GM10248 (cell line): ENCODE results near the gene DOC2B.

Experiments used
- CTCF ChIA-PET: fragments of 300-600 bp; sonication (Branson Sonifier 250); formaldehyde crosslinking; extraction: SDS; loops from one replicate; lab custom pipeline; 2021; ENCODE audit warnings: antibody characterized with exemption; lab: Yijun Ruan, JAX
- POLR2A ChIA-PET: fragments of 350-650 bp; sonication (Branson Sonifier 250); formaldehyde crosslinking; extraction: SDS; loops from one replicate; lab custom pipeline; 2020; ENCODE audit warnings: antibody characterized with exemption; lab: Yijun Ruan, JAX
- DNase-seq: peaks from one replicate; pipeline ENCODE4 v3.0.0; 2012; ENCODE audit errors: extremely low spot score
- TF ChIP-seq, protein P1 (sequence below): IDR thresholded peaks from 2 replicates; pipeline ENCODE4 v1.5.1; 2012; ENCODE audit warnings: mild to moderate bottlenecking, low read depth; ENCODE audit errors: extremely low read depth, missing control alignments, control extremely low read depth

Gene DOC2B

DNA sequence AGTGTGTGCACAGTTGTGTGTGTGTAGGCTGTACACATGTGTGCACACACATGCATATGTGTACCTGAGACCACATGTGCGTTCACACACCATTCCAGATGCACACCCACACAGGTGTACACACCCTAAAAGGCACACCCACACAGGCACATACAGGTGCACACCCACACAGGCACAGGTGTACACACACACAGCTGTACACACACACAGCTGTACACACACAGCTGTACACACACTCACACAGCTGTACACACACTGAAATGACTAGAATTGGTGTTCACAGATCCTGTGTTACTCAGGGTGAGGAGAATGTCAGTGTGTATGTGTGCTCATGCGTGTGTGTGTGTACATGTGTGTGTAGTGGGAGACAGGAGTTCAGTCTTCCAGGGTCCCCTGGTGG is 15.9 kb upstream of the DOC2B start:
- TF ChIP-seq, protein P1, sequence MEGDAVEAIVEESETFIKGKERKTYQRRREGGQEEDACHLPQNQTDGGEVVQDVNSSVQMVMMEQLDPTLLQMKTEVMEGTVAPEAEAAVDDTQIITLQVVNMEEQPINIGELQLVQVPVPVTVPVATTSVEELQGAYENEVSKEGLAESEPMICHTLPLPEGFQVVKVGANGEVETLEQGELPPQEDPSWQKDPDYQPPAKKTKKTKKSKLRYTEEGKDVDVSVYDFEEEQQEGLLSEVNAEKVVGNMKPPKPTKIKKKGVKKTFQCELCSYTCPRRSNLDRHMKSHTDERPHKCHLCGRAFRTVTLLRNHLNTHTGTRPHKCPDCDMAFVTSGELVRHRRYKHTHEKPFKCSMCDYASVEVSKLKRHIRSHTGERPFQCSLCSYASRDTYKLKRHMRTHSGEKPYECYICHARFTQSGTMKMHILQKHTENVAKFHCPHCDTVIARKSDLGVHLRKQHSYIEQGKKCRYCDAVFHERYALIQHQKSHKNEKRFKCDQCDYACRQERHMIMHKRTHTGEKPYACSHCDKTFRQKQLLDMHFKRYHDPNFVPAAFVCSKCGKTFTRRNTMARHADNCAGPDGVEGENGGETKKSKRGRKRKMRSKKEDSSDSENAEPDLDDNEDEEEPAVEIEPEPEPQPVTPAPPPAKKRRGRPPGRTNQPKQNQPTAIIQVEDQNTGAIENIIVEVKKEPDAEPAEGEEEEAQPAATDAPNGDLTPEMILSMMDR, result no peak
- CTCF ChIA-PET, result no interaction called here
- DNase-seq, result no peak
- POLR2A ChIA-PET, result no interaction called here

DNA sequence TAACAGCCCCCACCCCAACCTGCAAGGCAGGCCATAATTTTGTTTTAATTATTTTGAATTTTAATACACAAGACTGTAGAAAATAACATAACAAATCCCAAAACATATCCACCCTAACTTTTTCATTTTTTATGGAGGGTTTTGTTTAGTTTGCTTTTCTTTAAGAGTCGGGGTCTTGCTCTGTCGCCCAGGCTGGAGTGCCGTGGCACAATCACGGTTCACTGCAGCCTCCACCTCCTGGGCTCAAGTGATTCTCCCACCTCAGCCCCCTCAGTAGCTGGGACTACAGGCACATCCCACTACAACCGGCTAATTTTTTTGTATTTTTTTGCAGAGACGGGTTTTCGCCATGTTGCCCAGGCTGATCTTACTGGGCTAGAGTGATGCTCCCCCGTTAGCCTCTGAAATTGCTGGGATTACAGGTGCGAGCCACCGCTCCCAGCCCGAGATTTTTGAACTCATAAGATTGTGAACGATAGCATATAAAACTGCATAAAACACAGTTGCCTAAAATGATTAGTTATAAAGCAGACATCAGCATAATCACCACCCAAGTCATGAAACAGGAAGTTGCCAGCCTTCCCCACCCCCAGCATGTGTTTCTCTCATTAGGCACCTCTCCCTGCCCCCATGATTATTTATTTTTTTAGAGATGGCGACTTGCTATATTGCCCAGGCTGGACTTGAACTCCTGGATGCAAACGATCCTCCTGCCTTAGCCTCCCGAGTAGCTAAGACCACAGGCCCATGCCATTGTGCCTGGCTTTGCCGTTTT is 13.6 kb upstream of the DOC2B start:
- DNase-seq, result no peak
- TF ChIP-seq, protein P1, result no peak
- ChIA-PET POLR2A (no interaction called here), CTCF (no interaction called here)

DNA sequence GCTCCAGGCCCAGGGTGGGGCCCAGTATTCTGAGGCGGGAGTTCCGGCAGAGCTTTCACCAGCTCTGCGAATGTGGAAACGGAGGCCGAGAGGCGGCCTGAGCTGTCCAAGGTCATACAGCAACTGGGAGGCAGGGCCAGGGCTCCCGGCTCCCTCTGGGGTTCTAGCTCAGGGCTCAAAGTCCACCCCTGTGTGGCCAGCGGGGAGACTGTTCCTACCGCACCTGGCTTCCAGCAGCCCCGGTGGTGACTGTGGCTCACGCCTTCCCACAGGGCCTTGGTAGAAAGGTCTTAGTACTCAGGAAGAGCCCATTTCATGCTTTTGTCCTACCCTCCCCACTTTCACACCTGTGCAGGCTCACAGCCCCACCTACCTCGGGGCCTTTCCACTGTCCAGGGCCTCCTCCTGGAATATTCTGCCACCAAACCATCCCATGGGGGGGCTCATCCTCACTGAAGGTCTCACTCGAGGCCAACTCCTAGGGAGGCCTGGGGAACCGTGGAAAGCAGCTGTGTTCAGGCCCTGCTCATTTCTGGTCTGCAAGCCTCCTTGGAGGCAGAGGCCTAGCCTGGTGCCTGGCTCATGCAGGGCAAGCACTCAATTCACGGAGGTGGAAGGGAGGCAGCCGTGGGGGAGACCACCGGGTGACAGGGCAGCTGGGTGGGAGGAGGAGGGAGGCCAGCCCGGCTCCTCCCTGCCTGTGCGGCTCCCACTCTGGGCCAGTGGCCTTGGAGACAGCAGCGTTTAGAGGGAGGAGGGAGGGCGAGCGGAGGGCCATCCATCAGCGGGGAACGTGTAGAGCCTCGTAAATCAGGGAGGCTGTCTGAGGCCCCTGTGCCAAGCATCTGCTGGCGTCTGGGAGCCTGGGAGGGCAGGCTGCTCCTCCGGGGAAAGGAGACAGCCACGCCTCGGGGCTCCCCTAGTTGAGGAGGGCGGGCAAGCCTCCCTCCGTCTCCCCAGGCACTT is 12.7 kb upstream of the DOC2B start:
- no peak for DNase-seq
- POLR2A ChIA-PET, result interaction anchor here (0.7 kb wide), 1 partner anchor 8 kb away, joined by 3 read pairs; no protein-coding TSS in a partner anchor
- CTCF ChIA-PET, result no interaction called here
- TF ChIP-seq, protein P1, result no peak

DNA sequence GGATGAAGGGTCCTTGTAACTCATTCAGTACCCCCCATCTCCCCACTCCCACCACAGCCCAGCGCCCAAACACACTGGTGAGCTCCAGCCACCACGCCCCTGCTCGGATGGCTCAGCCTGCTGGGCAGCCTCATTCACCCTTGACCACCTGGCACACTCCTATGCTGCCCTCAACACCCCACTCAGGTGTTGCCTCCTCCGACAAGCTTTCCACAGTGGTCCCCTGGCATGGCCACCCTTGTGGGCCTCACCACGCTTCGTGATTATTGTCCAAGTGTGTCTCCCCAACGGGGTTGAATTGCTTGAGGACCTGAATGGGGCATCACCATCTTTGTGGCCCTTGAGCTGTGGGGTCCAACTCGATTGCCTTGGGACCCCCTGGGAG is 12.0 kb upstream of the DOC2B start:
- no peak for DNase-seq
- CTCF ChIA-PET, result no interaction called here

DNA sequence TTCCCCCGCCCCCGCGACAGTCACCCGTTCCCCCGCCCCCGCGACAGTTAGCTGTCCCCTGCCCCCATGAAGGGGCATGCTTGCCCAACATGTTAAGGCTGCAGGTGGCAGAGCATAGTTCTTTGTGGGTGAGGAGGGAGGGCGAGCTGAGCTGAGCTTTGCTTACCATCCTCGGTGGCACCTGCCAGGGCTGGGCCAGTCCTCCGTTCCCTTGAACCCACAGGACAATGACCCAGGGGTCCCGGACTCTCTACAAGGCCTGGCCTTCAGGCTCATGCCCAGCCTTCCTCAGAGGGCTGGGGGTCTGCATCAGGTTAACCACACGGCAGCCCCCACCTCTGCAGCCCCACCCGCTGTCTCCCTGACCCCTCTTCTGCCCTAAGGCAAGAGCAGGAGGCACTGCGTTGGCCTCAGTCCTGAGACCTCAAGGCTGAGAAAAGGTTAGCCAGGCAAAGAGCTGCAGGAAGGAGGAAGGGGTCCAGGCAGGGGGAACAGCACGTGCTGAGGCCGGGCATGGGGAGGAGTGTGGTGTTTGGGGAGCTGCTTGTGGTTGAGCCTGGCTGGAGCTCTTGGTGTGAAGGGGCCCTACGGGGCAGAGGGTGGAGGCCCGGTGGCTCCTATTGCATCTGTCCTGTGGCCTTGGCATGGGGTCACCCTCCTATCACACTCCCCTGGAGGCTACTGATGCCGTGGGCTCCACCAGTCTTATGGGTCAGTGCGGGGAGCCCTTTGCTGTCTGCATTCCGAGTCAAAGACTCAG is 11.4 kb upstream of the DOC2B start:
- ChIA-PET CTCF (interaction anchor here (1.0 kb wide), 1 partner anchor 14 kb away, joined by 3 read pairs; no protein-coding TSS in a partner anchor), POLR2A (no interaction called here)
- no peak for DNase-seq
- TF ChIP-seq, protein P1, result no peak

More for the DNA sequence above, 12.0 kb upstream of the DOC2B start:
- TF ChIP-seq, protein P1, result no peak
- POLR2A ChIA-PET, result interaction anchor here (0.7 kb wide), 1 partner anchor 9 kb away, joined by 3 read pairs; no protein-coding TSS in a partner anchor

DNA sequence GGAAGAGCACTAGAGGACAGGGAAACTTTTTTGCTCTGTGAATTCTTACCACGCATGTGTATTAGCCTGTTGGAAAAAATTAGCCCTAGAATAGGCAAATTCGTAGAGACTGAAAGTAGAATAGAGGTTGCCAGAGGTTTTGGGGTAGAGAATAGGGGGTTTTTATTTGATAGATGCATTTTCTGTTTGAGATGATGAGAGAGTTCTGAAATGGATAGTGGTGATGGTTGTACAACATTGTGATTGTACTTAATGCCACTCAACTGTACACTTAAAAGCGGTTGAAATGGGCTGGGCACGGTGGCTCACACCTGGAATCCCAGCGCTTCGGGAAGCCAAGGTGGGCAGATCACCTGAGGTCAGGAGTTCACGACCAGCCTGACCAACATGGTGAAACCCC is 8.0 kb upstream of the DOC2B start:
- DNase-seq, result no peak
- ChIA-PET POLR2A (no interaction called here), CTCF (no interaction called here)
- TF ChIP-seq, protein P1, result no peak
